H9 (cell line): Measurements from ENCODE around the gene BAG5. TPM values are rescaled to one million over a fixed set of nuclear protein-coding genes. Genes with fewer than 3 reads are reported as not detected.
A peak's percentile ranks its signal among the peaks of the same experiment; 100 is the strongest.

Experiments
- DNase-seq: peaks from one replicate; pipeline ENCODE4 v3.0.0-alpha.2; 2017
- H2AFZ ChIP-seq: one replicate; pipeline ENCODE4 v1.6.1; 2013; ENCODE audit warnings: mild to moderate bottlenecking, low read length, control low read depth, moderate library complexity
- H2AK5ac ChIP-seq: 2 replicates; pipeline ENCODE4 v1.6.1; 2013; ENCODE audit warnings: low read length, control low read depth, mixed read lengths; ENCODE audit not compliant: insufficient read length
- H2BK120ac ChIP-seq: one replicate; pipeline ENCODE4 v1.6.1; 2013; ENCODE audit warnings: low read depth, mild to moderate bottlenecking, low read length, control low read depth, inconsistent platforms; ENCODE audit not compliant: poor library complexity, severe bottlenecking
- H2BK12ac ChIP-seq: 2 replicates; pipeline ENCODE4 v1.6.1; 2013; ENCODE audit warnings: low read length, control low read depth, mixed read lengths, low read depth; ENCODE audit not compliant: insufficient read length
- H2BK15ac ChIP-seq: 2 replicates; pipeline ENCODE4 v1.6.1; 2013; ENCODE audit warnings: low read depth, low read length, control low read depth
- H2BK20ac ChIP-seq: one replicate; pipeline ENCODE4 v1.6.1; 2013; ENCODE audit warnings: low read depth, mild to moderate bottlenecking, low read length, control low read depth, inconsistent platforms; ENCODE audit not compliant: poor library complexity, severe bottlenecking
- H2BK5ac ChIP-seq: 2 replicates; pipeline ENCODE4 v1.6.1; 2013; ENCODE audit warnings: low read length, control low read depth, mixed read lengths; ENCODE audit not compliant: insufficient read length
- H3K14ac ChIP-seq: 2 replicates; pipeline ENCODE4 v1.6.1; 2013; ENCODE audit warnings: low read length, control low read depth; ENCODE audit not compliant: insufficient read depth
- H3K18ac ChIP-seq: 2 replicates; pipeline ENCODE4 v1.6.1; 2013; ENCODE audit warnings: low read depth, mild to moderate bottlenecking, mixed read lengths, low read length, control low read depth; ENCODE audit not compliant: insufficient read length
- H3K23ac ChIP-seq: 2 replicates; pipeline ENCODE4 v1.6.1; 2013; ENCODE audit warnings: low read length, control low read depth, mixed read lengths, low read depth; ENCODE audit not compliant: insufficient read length
- H3K23me2 ChIP-seq: 2 replicates; pipeline ENCODE4 v1.6.1; 2013; ENCODE audit warnings: low read depth, mild to moderate bottlenecking, mixed read lengths, low read length, control low read depth; ENCODE audit not compliant: insufficient read length, poor library complexity, severe bottlenecking
- H3K27ac ChIP-seq: 2 replicates; pipeline ENCODE4 v1.5.1; 2013; ENCODE audit warnings: low read length, control low read depth, mixed read lengths, low read depth; ENCODE audit not compliant: insufficient read length
- H3K27me3 ChIP-seq: 2 replicates; pipeline ENCODE4 v1.6.1; 2013; ENCODE audit warnings: low read length, control low read depth, inconsistent platforms; ENCODE audit not compliant: insufficient read depth
- H3K4ac ChIP-seq: 2 replicates; pipeline ENCODE4 v1.6.1; 2013; ENCODE audit warnings: low read depth, mild to moderate bottlenecking, control low read depth, inconsistent platforms, low read length, moderate library complexity
- H3K4me1 ChIP-seq: 2 replicates; pipeline ENCODE4 v1.6.1; 2013; ENCODE audit warnings: low read length, control low read depth, inconsistent platforms; ENCODE audit not compliant: insufficient read depth
- H3K4me2 ChIP-seq: 2 replicates; pipeline ENCODE4 v1.6.1; 2013; ENCODE audit warnings: low read length, control low read depth, mixed read lengths; ENCODE audit not compliant: insufficient read length, insufficient read depth
- H3K56ac ChIP-seq: 2 replicates; pipeline ENCODE4 v1.6.1; 2013; ENCODE audit warnings: low read depth, mild to moderate bottlenecking, mixed read lengths, low read length, control low read depth; ENCODE audit not compliant: insufficient read length
- H3K79me1 ChIP-seq: 2 replicates; pipeline ENCODE4 v1.6.1; 2013; ENCODE audit warnings: low read depth, mild to moderate bottlenecking, moderate library complexity, low read length, control low read depth, inconsistent platforms; ENCODE audit not compliant: insufficient read depth, poor library complexity, severe bottlenecking
- H3K79me2 ChIP-seq: 2 replicates; pipeline ENCODE4 v1.6.1; 2013; ENCODE audit warnings: low read length, control low read depth, inconsistent platforms; ENCODE audit not compliant: insufficient read depth
- H3K9ac ChIP-seq: 2 replicates; pipeline ENCODE4 v1.6.1; 2013; ENCODE audit warnings: low read length, control low read depth, mixed read lengths; ENCODE audit not compliant: insufficient read length; ENCODE audit errors: extremely low read depth
- H3K9me3 ChIP-seq: one replicate; pipeline ENCODE4 v1.6.1; 2013; ENCODE audit warnings: low read depth, low read length, inconsistent platforms; ENCODE audit not compliant: control insufficient read depth
- H3T11ph ChIP-seq: one replicate; pipeline ENCODE4 v1.6.1; 2013; ENCODE audit warnings: mild to moderate bottlenecking, low read length, control low read depth, inconsistent platforms
- H4K20me1 ChIP-seq: one replicate; pipeline ENCODE4 v1.6.1; 2013; ENCODE audit not compliant: control insufficient read depth, insufficient read length, insufficient read depth
- H4K5ac ChIP-seq: 2 replicates; pipeline ENCODE4 v1.6.1; 2013; ENCODE audit warnings: low read depth, mild to moderate bottlenecking, mixed read lengths, low read length, control low read depth; ENCODE audit not compliant: insufficient read length
- H4K8ac ChIP-seq: replicated peaks from 2 replicates; pipeline ENCODE4 v1.6.1; 2013; ENCODE audit warnings: low read length, control low read depth, mixed read lengths, low read depth; ENCODE audit not compliant: insufficient read length
- H4K91ac ChIP-seq: 2 replicates; pipeline ENCODE4 v1.6.1; 2013; ENCODE audit warnings: low read depth, mild to moderate bottlenecking, moderate library complexity, mixed read lengths, low read length, control low read depth; ENCODE audit not compliant: insufficient read length
- H3K27ac Mint-ChIP-seq, 3 experiments: 2 replicates in 2 of 3; 3 replicates in 1 of 3; pipeline ENCODE4 v1.8.0; 2020 to 2021; ENCODE audit warnings: mixed read lengths in 3 of 3, mild to moderate bottlenecking in 1 of 3, moderate library complexity in 1 of 3
- H3K27me3 Mint-ChIP-seq: 2 replicates; pipeline ENCODE4 v1.8.0; 2021; ENCODE audit warnings: low read depth, mild to moderate bottlenecking, moderate library complexity, mixed read lengths
- H3K36me3 Mint-ChIP-seq, 3 experiments: 2 replicates in 2 of 3; 3 replicates in 1 of 3; pipeline ENCODE4 v1.8.0; 2020 to 2021; ENCODE audit warnings: low read depth in 3 of 3, mixed read lengths in 3 of 3; ENCODE audit not compliant: insufficient read depth in 1 of 3
- H3K4me1 Mint-ChIP-seq, 2 experiments: 2 replicates each; pipeline ENCODE4 v1.8.0; 2020; ENCODE audit warnings: mixed read lengths in 2 of 2
- H3K4me3 Mint-ChIP-seq, 2 experiments: 2 replicates in 1 of 2; 3 replicates in 1 of 2; pipeline ENCODE4 v1.8.0; 2020 to 2021; ENCODE audit warnings: mild to moderate bottlenecking in 2 of 2, mixed read lengths in 2 of 2, moderate library complexity in 1 of 2
- H3K9me3 Mint-ChIP-seq, 2 experiments: 2 replicates in 1 of 2; 3 replicates in 1 of 2; pipeline ENCODE4 v1.8.0; 2020; ENCODE audit warnings: mild to moderate bottlenecking in 2 of 2, mixed read lengths in 2 of 2, moderate library complexity in 1 of 2
- CTCF ChIP-seq: fragments of 200-600 bp; sonication (generic); conservative IDR thresholded peaks from 3 replicates; pipeline ENCODE4 v1.8.0; 2021; ENCODE audit warnings: antibody characterized with exemption, mild to moderate bottlenecking
- WGBS: extraction: QIAGEN DNeasy Blood & Tissue Kit; methylation state at CpG from one replicate; pipeline ENCODE4 v1.1.7; 2013; ENCODE audit warnings: missing lambda C conversion rate, low lambda C conversion rate, mixed read lengths; ENCODE audit not compliant: insufficient read length; ENCODE audit errors: extremely low coverage; 5-methylcytosine and 5-hydroxymethylcytosine counted together
- total RNA-seq: library from RNA; stranded (reverse); gene quantifications from 2 replicates; pipeline ENCODE4 v1.2.1, GENCODE V29; 2021

BAG5 gene
- total RNA-seq, 1 experiment from 2014 or later = 38.0 TPM

- no peak overlapping the region for H2AK5ac ChIP-seq
- H3K9me3 ChIP-seq = no peaks in the 10 kb centered on the region
- H3K4me1 Mint-ChIP-seq = peaks cover 9 to 10% of the 10 kb centered on the region in 2 experiments
- no peak overlapping the region for H3K18ac ChIP-seq
- no CpG with 5 or more reads among the region's 6 CpGs for WGBS
- H3T11ph ChIP-seq = no peak overlapping the region
- no peak overlapping the region for H3K27ac ChIP-seq
- H3K9ac ChIP-seq = no peak overlapping the region
- peak overlapping the region in 2 of 3 experiments; percentile 56 to 77; a peak in 3 of 7 replicates for H3K27ac Mint-ChIP-seq
- H2BK5ac ChIP-seq = no peak overlapping the region
- no peak overlapping the region for H4K5ac ChIP-seq
- H2BK20ac ChIP-seq = no peak overlapping the region
- no peaks in the 10 kb centered on the region for H4K20me1 ChIP-seq
- no peak overlapping the region for H3K4me2 ChIP-seq
- TF ChIP-seq CTCF = no peak
- H2BK15ac ChIP-seq = no peak overlapping the region
- no peak overlapping the region for H2BK120ac ChIP-seq
- H3K36me3 Mint-ChIP-seq = peaks cover 16 to 54% (median 38%) of the 10 kb centered on the region in 3 experiments
- H3K79me1 ChIP-seq = no peaks in the 10 kb centered on the region
- no peak overlapping the region for H3K4me3 Mint-ChIP-seq
- no peak overlapping the region for H2AFZ ChIP-seq
- no peak overlapping the region for H3K4ac ChIP-seq
- no peaks in the 10 kb centered on the region for H3K79me2 ChIP-seq
- H2BK12ac ChIP-seq = no peak overlapping the region
- no peaks in the 10 kb centered on the region for H3K9me3 Mint-ChIP-seq
- DNase-seq = no peak
- H3K23ac ChIP-seq = no peak overlapping the region
- no peaks in the 10 kb centered on the region for H3K23me2 ChIP-seq
- H3K56ac ChIP-seq = no peak overlapping the region
- no peaks in the 10 kb centered on the region for H3K27me3 ChIP-seq
- no peaks in the 10 kb centered on the region for H3K4me1 ChIP-seq
- H3K27me3 Mint-ChIP-seq = no peaks in the 10 kb centered on the region; the same call in 1 of the 2 replicates
- H4K91ac ChIP-seq = no peak overlapping the region
- no peak overlapping the region for H4K8ac ChIP-seq
- no peak overlapping the region for H3K14ac ChIP-seq
Measured at GRCh38 chr14:103574104-103574503, 11.6 kb upstream of the BAG5 start.
